GM18526 (cell line): ENCODE measurements around the gene STRN.

ENCODE experiments used
- POLR2A ChIP-seq: IDR thresholded peaks from 3 replicates; pipeline ENCODE4 v1.6.1; 2011; ENCODE audit not compliant: insufficient read length; ENCODE audit errors: extremely low read depth

The STRN gene

GRCh38 chr2:36918307-36918706, 48.0 kb downstream of the STRN start:
- no peak for TF ChIP-seq POLR2A

GRCh38 chr2:36915627-36916026, 50.7 kb downstream of the STRN start:
- TF ChIP-seq POLR2A = no peak

GRCh38 chr2:36912695-36913094, 53.6 kb downstream of the STRN start:
- TF ChIP-seq POLR2A = no peak

- TF ChIP-seq POLR2A = no peak
These were observed 55.3 kb downstream of the STRN start for GRCh38 chr2:36911012-36911411.

GRCh38 chr2:36906277-36906676, 60.1 kb downstream of the STRN start:
- no peak for TF ChIP-seq POLR2A

GRCh38 chr2:36904636-36905035, 61.7 kb downstream of the STRN start:
- no peak for TF ChIP-seq POLR2A

- TF ChIP-seq POLR2A = no peak
These were observed 63.8 kb downstream of the STRN start for GRCh38 chr2:36902385-36903120.

- no peak for TF ChIP-seq POLR2A
These were observed 73.5 kb downstream of the STRN start for GRCh38 chr2:36892805-36893204.

GRCh38 chr2:36889795-36890194, 76.5 kb downstream of the STRN start:
- no peak for TF ChIP-seq POLR2A

GRCh38 chr2:36886664-36887063, 79.7 kb downstream of the STRN start:
- no peak for TF ChIP-seq POLR2A

GRCh38 chr2:36885605-36886004, 80.7 kb downstream of the STRN start:
- TF ChIP-seq POLR2A = no peak

- no peak for TF ChIP-seq POLR2A
These were observed 83.8 kb downstream of the STRN start for GRCh38 chr2:36882532-36882931.

GRCh38 chr2:36881816-36882215, 84.5 kb downstream of the STRN start:
- no peak for TF ChIP-seq POLR2A

- no peak for TF ChIP-seq POLR2A
These were observed 87.9 kb downstream of the STRN start for GRCh38 chr2:36878429-36878828.

GRCh38 chr2:36871068-36871707, 95.1 kb downstream of the STRN start:
- TF ChIP-seq POLR2A = no peak

- no peak for TF ChIP-seq POLR2A
These were observed 96.7 kb downstream of the STRN start for GRCh38 chr2:36869606-36870005.

GRCh38 chr2:36861896-36862295, 104.4 kb downstream of the STRN start:
- no peak for TF ChIP-seq POLR2A
